Pancreas (tissue), 10 donors: Measurements from ENCODE around the gene FRMPD4. TPM values are rescaled to one million over a fixed set of nuclear protein-coding genes. Genes with fewer than 3 reads are reported as not detected.

Experiments
- ATAC-seq, 4 donors: fragments of 200-7000 bp; cut with Tn5 transposase; one replicate each; pipeline versions ENCODE4 v1.8.0 to v1.9.1; 2020; ENCODE audit warnings: mild to moderate bottlenecking in 4 of 4, moderate library complexity in 4 of 4
- DNase-seq, 6 donors: peaks; one replicate each; pipeline ENCODE4 v3.0.0-alpha.2; 2020
- FAIRE-seq: peaks from 2 replicates; lab custom pipeline; 2012; peaks lifted over from hg19 to GRCh38; lab: Jason Lieb, UNC
- H3K27ac ChIP-seq, 4 donors: fragments of 200-600 bp; sonication (generic); 1 replicate in 3 of 4; 2 replicates in 1 of 4; pipeline versions ENCODE4 v1.5.0 to v1.8.0; 2020
- H3K27me3 ChIP-seq, 4 donors: fragments of 200-600 bp; one replicate each; pipeline ENCODE4 v1.8.0; 2021
- H3K36me3 ChIP-seq, 3 donors: fragments of 200-600 bp; sonication (generic) in 1 of 3; one replicate each; pipeline versions ENCODE4 v1.5.0 to v1.8.0; 2020 to 2021
- H3K4me1 ChIP-seq, 3 donors: fragments of 200-600 bp; one replicate each; pipeline ENCODE4 v1.8.0; 2021
- H3K4me3 ChIP-seq, 4 donors: fragments of 200-600 bp; sonication (generic) in 2 of 4; one replicate each; pipeline versions ENCODE4 v1.5.0 to v1.8.0; 2020 to 2021
- H3K9me3 ChIP-seq, 4 donors: fragments of 200-600 bp; one replicate each; pipeline ENCODE4 v1.8.0; 2021
- WGBS, 2 donors: extraction: QIAGEN DNeasy Blood & Tissue Kit; methylation state at CpG; one replicate each; pipeline ENCODE4 v1.1.7; 2013; 5-methylcytosine and 5-hydroxymethylcytosine counted together
- intact Hi-C, 3 donors: fragments of 100-400 bp; cut with DNase I; formaldehyde crosslinking; loops; one replicate each; pipeline versions ENCODE4 v1.11.1 to v1.14.2; 2022
- polyA plus RNA-seq, 2 donors: library from polyadenylated mRNA; stranded (reverse); fragments of 200-250 nt; gene quantifications; one replicate each; pipeline ENCODE4 v1.2.3, GENCODE V29; 2013
- total RNA-seq, 6 donors: library from RNA; stranded (reverse); fragmentation: NEBNext Ultra II Directional in 4 of 6; extraction: Animal tissue kit (Norgen Biotek cat#: 25700) in 4 of 6; gene quantifications; one replicate each; pipeline versions ENCODE4 v1.2.1 to v1.2.4, GENCODE V29; 2021 to 2023
- TF ChIP-seq, protein P1 (sequence below), 4 donors: fragments of 200-600 bp; sonication (generic) in 3 of 4; IDR thresholded peaks; one replicate each; pipeline versions ENCODE4 v1.5.0 to v1.8.0; 2021; ENCODE audit warnings: antibody characterized with exemption in 4 of 4
- donor health status: healthy with polysubstance abuse.
- donor health status: DM: no; HTN: no; CAD: no; lungs with moderate emphysema.
- donor health status: DM: no; HTN: no; CAD: no.
- donor health status: control.
- donor health status: control.
- donor health status: Bipolar disorder and iron deficiency.
- donor health status: DM: yes; HTN: yes; CAD: no.
- donor health status: DM: no; HTN: no; CAD: no.
- donor health status: DM: no; HTN: no; CAD: no.
- donor health status: DM: yes; HTN: yes; CAD: no.

The FRMPD4 gene
- total and polyA plus RNA-seq, 8 donors, result 0.03 to 0.23 (median 0.06) TPM; not detected in 1

DNA sequence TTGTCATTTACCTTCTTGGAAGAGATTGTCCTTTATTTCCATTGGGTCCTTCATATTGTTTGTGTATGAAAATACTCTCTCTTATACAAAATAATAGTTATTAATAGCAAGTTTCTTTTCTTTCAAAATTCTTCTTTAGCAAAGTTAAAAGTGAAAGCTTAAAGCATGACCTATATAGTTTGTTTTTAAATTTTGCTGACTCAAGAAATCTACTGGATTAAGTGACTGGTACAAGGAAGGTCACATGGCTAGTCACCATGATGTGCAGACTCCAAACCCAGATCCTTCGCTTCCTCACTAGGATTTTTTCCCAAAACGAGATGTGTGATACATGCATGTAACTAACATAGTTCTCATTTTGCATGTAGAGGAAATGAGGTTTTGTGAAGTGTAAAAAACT is 322.7 kb downstream of the FRMPD4 start:
- FAIRE-seq (no peak), DNase-seq (no peak), ATAC-seq (no peak)
- Histone ChIP-seq H3K4me3 (no peak overlapping the region), H3K36me3 (no peaks in the 10 kb centered on the region), H3K27ac (no peak overlapping the region), H3K9me3 (no peaks in the 10 kb centered on the region), H3K4me1 (no peaks in the 10 kb centered on the region), H3K27me3 (peaks cover 0 to 4% (median 0%) of the 10 kb centered on the region in 4 donors)
- intact Hi-C loops, result no loop called here
- 54 to 63% methylated on average over 2 of the region's 2 CpGs for WGBS, 2 donors
- TF ChIP-seq, protein P1, sequence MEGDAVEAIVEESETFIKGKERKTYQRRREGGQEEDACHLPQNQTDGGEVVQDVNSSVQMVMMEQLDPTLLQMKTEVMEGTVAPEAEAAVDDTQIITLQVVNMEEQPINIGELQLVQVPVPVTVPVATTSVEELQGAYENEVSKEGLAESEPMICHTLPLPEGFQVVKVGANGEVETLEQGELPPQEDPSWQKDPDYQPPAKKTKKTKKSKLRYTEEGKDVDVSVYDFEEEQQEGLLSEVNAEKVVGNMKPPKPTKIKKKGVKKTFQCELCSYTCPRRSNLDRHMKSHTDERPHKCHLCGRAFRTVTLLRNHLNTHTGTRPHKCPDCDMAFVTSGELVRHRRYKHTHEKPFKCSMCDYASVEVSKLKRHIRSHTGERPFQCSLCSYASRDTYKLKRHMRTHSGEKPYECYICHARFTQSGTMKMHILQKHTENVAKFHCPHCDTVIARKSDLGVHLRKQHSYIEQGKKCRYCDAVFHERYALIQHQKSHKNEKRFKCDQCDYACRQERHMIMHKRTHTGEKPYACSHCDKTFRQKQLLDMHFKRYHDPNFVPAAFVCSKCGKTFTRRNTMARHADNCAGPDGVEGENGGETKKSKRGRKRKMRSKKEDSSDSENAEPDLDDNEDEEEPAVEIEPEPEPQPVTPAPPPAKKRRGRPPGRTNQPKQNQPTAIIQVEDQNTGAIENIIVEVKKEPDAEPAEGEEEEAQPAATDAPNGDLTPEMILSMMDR (IDR thresholded peaks at IDR 0.05), result no peak

DNA sequence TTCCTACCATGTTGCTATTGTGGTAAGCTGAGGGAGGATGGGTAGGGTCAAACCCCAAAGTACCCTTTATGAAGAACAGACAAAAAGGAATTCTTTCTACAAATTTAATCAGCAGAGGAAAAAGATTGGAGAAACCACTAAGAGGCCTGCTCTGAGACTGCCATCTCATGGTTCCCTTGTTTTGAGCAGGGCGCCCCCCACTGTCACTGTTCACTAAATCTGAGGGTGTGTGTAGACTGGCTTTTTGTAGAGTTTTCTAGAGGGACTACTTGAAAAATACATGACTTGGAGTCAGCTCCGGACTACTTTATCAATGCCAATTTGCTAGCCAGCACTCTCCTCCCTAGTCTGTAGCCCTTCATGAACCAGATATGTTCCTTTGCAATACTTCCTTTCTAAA is 324.8 kb downstream of the FRMPD4 start:
- no peak overlapping the region for H3K4me3 ChIP-seq
- WGBS, 2 donors, result 63 to 76% methylated on average over 2 of the region's 2 CpGs
- TF ChIP-seq, protein P1 (IDR thresholded peaks at IDR 0.05), result no peak
- intact Hi-C loops, result no loop called here
- FAIRE-seq (no peak), DNase-seq (no peak), ATAC-seq (no peak)
- H3K27me3 ChIP-seq, result peaks cover 0 to 4% (median 0%) of the 10 kb centered on the region in 4 donors
- H3K36me3 ChIP-seq, result no peaks in the 10 kb centered on the region
- no peak overlapping the region for H3K27ac ChIP-seq
- no peaks in the 10 kb centered on the region for H3K4me1 ChIP-seq
- no peaks in the 10 kb centered on the region for H3K9me3 ChIP-seq

DNA sequence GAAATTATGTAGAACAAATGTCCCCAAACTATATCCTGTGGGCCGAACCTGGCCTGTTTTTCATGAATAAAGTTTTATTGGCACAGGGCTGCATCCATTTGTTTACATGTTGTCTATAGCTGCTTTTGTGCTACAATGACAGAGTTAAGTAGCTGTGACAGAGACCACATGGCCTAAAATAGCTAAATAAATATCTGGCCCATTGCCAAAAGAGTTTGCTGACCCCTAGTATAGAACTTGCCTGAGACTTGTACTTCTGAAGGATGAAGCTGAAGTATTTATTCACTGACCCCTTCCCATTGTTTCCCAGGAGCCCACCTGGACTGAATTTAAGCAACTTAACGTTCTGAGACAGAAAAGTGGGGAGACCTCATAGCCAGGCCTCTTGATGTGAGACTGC is 325.6 kb downstream of the FRMPD4 start:
- DNase-seq (no peak), FAIRE-seq (no peak), ATAC-seq (no peak)
- Histone ChIP-seq H3K36me3 (no peaks in the 10 kb centered on the region), H3K27me3 (peaks cover 0 to 4% (median 0%) of the 10 kb centered on the region in 4 donors), H3K27ac (no peak overlapping the region), H3K4me3 (no peak overlapping the region), H3K9me3 (no peaks in the 10 kb centered on the region), H3K4me1 (no peaks in the 10 kb centered on the region)
- intact Hi-C loops, result no loop called here
- TF ChIP-seq, protein P1 (IDR thresholded peaks at IDR 0.05), result no peak
- 56 to 76% methylated on average over 2 of the region's 2 CpGs for WGBS, 2 donors

DNA sequence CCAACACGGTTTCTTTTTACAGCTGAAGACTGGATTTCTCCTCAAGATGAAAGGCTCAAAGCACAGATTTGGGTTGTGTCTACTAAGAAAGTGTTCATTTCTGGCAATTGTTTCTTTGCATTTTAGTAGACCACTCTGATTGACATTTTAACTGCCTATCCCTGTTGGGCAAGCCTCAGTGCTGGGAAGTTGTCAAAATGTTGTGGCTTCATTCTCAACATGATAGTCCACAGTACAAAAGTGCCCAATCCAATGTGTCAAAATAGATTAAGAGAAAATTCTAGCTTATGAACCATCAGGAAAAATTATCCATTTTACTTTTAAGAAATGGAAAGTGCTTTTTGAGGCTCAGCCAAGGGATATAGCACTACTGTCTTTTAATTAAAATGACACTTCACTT is 329.0 kb downstream of the FRMPD4 start:
- intact Hi-C loops, result no loop called here
- ATAC-seq (no peak), FAIRE-seq (no peak), DNase-seq (no peak)
- Histone ChIP-seq H3K9me3 (no peaks in the 10 kb centered on the region), H3K4me3 (no peak overlapping the region), H3K27ac (no peak overlapping the region), H3K27me3 (peaks cover 0 to 7% (median 0%) of the 10 kb centered on the region in 4 donors), H3K36me3 (no peaks in the 10 kb centered on the region), H3K4me1 (no peaks in the 10 kb centered on the region)
- TF ChIP-seq, protein P1 (IDR thresholded peaks at IDR 0.05), result no peak
- WGBS, 2 donors, result 51 to 62% methylated on average over 1 of the region's 1 CpG

DNA sequence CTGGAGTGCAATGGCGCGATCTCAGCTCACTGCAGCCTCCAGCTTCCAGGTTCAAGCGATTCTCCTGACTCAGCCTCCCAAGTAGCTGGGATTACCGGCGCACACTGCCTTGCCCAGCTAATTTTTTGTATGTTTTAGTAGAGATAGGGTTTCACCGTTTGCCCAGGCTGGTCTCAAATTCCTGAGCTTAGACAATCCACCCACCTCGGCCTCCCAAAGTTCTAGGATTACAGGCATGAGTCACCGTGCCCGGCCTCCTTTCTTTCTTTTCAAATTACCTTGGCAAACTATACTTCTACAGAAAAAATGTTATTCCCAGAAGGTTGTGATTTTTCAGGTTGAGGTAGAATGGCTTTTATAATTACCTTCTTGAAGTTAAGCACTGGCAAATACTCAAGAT is 331.0 kb downstream of the FRMPD4 start:
- Histone ChIP-seq H3K27me3 (peaks cover 0 to 8% (median 0%) of the 10 kb centered on the region in 4 donors), H3K4me1 (no peaks in the 10 kb centered on the region), H3K9me3 (no peaks in the 10 kb centered on the region), H3K4me3 (no peak overlapping the region), H3K27ac (no peak overlapping the region), H3K36me3 (no peaks in the 10 kb centered on the region)
- no peak for FAIRE-seq
- 71 to 74% methylated on average over 9 of the region's 9 CpGs for WGBS, 2 donors
- ATAC-seq, result no peak
- intact Hi-C loops, result no loop called here
- no peak for DNase-seq
- TF ChIP-seq, protein P1 (IDR thresholded peaks at IDR 0.05), result no peak
